IPS-20b (cell line): ENCODE data around the gene CTRB2.

Experiments
- H3K27ac ChIP-seq: one replicate; pipeline ENCODE4 v1.5.1; 2013; ENCODE audit warnings: low read length
- H3K27me3 ChIP-seq: 2 replicates; pipeline ENCODE4 v1.6.1; 2013; ENCODE audit warnings: mild to moderate bottlenecking, low read length, inconsistent platforms; ENCODE audit not compliant: insufficient read depth
- H3K36me3 ChIP-seq: 2 replicates; pipeline ENCODE4 v1.6.1; 2013; ENCODE audit warnings: low read depth, mild to moderate bottlenecking, inconsistent platforms, low read length, moderate library complexity; ENCODE audit not compliant: insufficient read depth
- H3K4me1 ChIP-seq: 2 replicates; pipeline ENCODE4 v1.6.1; 2013; ENCODE audit warnings: mild to moderate bottlenecking, control low read depth, inconsistent platforms, low read length, moderate library complexity; ENCODE audit not compliant: insufficient read depth
- H3K4me3 ChIP-seq: 2 replicates; pipeline ENCODE4 v1.5.1; 2013; ENCODE audit warnings: mild to moderate bottlenecking, low read length, inconsistent platforms
- H3K9ac ChIP-seq: 2 replicates; pipeline ENCODE4 v1.6.1; 2013; ENCODE audit warnings: low read depth, mild to moderate bottlenecking, inconsistent platforms, low read length, moderate library complexity
- H3K9me3 ChIP-seq: 2 replicates; pipeline ENCODE4 v1.6.1; 2013; ENCODE audit warnings: mild to moderate bottlenecking, low read depth, low read length, inconsistent platforms; ENCODE audit not compliant: insufficient read depth

CTRB2 gene

DNA sequence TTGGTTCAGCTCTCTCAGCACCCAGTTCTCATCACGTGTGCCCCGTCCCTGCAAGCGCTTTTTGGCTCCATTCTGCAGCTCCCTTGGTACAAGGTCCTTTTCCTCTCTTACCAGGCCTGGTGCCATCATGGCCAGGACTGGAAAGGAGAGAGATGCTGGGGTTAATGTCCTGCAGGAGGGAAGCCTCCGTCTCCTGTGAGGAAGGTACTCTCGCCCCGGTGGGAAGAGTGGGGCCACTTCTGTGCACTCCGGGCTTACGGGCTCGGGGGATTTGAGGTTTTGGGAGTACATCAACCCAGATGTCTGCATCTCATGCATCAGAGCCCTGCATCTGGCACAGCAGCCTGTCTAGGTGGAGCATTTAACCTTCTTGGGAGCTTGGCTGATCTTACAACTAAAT, 10.1 kb downstream of the CTRB2 start:
- H3K9ac ChIP-seq = no peak overlapping the region
- H3K9me3 ChIP-seq = no peaks in the 10 kb centered on the region
- no peak overlapping the region for H3K4me3 ChIP-seq
- no peaks in the 10 kb centered on the region for H3K27me3 ChIP-seq
- H3K27ac ChIP-seq = no peak overlapping the region
- no peaks in the 10 kb centered on the region for H3K4me1 ChIP-seq
- H3K36me3 ChIP-seq = no peaks in the 10 kb centered on the region

DNA sequence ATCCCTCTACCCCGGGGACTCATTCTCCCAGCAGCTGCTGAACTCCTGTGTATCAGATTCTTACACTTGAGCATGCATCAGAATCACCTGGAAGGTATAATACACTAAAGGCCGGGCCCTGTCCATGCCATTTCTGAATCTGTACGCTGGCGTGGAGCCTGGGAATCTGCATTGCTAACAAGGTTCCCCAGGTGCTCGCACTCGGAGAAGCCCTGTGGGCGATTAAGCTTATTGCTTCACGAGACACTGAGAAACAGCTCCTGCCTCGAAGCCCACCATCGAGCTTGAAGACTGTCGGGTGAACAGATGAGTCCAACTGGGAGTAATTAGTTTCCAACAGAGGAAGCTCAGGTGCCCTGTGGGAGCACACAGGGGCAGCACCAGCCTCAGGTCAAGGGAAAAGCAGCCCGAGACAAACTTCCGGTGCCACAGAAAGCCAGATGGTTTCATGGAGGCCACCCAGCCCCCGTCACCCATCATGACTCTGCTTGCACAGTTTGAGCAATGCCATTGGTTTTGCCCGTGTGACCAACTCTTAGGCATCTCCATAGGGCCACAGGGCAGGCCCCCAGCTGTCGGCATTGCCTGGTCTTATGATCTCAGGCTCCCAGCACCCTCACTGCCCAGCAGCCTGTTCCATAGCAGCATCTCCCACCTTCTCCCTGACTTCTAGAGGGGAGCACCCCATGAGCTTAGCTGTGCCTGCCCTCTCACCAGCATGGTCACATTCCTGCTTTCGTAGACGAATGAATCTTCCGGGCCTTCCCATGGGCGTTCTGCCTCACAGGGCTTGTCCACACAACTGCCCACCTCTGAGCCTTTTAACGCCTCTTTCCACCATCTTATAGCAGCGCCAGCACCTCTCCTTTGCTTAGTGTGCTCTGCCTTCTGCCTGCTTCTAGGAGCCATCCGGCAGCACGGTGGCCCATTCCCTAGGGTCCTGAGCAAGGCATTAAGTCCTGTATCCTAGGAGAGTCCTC, 10.9 kb downstream of the CTRB2 start:
- H3K9me3 ChIP-seq = no peaks in the 10 kb centered on the region
- no peak overlapping the region for H3K9ac ChIP-seq
- H3K4me1 ChIP-seq = no peaks in the 10 kb centered on the region
- no peaks in the 10 kb centered on the region for H3K27me3 ChIP-seq
- no peak overlapping the region for H3K4me3 ChIP-seq
- H3K27ac ChIP-seq = no peak overlapping the region
- no peaks in the 10 kb centered on the region for H3K36me3 ChIP-seq

DNA sequence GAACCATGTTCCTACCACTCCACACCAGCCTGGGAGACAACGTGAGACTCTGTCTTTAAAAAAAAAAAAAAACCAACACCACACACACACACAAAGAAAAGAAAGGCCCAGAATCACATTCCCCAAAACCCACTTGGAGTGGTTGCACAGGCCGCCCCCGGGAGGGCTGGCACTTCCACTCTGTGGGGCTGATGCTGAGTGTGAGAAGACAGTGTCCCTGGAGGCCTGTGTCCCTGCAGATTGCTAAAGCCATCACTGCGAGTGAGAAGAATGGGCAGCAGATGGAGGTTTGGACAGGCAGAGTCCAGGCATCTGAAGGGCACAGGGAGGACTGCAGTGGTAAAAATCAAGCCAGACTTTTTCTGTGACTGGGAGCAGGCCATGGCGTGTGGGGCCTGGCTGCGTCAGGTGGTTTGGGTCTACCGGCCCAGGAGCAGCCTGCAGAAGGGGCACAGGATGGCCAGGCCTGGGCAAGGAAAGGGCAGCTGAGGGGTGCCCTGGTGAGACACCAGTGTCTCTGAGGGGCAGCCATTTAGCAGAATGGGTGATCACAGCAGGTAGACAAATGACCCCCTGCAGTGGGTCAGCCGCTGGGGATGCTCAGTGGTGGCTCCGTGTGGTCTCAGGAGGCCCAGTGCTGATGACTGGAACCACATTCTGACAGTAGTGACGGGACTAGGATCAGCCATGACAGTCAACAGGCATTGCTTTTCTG, 13.1 kb downstream of the CTRB2 start:
- no peaks in the 10 kb centered on the region for H3K36me3 ChIP-seq
- no peaks in the 10 kb centered on the region for H3K4me1 ChIP-seq
- H3K4me3 ChIP-seq = no peak overlapping the region
- H3K9ac ChIP-seq = no peak overlapping the region
- H3K27me3 ChIP-seq = no peaks in the 10 kb centered on the region
- no peaks in the 10 kb centered on the region for H3K9me3 ChIP-seq
- no peak overlapping the region for H3K27ac ChIP-seq

DNA sequence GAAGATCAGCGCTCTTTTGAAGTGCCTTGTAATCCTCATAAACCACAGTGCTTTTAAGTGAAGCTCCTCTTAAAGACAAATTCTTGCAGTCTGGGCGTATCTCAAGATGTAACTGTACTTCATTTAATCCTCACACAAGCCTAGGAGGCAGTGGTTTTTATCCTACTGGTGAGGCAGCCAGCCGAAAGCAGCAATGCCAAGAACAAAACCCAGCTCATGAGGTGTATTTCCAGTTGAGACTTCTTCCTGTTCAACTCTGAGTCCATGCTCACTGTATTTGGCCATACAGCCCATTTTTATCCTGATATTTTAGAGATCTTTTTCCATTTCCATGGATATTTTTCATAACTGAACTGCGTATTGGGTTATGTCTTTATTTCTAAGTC, 13.7 kb downstream of the CTRB2 start:
- no peak overlapping the region for H3K9ac ChIP-seq
- no peaks in the 10 kb centered on the region for H3K9me3 ChIP-seq
- H3K36me3 ChIP-seq = no peaks in the 10 kb centered on the region
- no peak overlapping the region for H3K27ac ChIP-seq
- no peaks in the 10 kb centered on the region for H3K4me1 ChIP-seq
- H3K27me3 ChIP-seq = no peaks in the 10 kb centered on the region
- no peak overlapping the region for H3K4me3 ChIP-seq

DNA sequence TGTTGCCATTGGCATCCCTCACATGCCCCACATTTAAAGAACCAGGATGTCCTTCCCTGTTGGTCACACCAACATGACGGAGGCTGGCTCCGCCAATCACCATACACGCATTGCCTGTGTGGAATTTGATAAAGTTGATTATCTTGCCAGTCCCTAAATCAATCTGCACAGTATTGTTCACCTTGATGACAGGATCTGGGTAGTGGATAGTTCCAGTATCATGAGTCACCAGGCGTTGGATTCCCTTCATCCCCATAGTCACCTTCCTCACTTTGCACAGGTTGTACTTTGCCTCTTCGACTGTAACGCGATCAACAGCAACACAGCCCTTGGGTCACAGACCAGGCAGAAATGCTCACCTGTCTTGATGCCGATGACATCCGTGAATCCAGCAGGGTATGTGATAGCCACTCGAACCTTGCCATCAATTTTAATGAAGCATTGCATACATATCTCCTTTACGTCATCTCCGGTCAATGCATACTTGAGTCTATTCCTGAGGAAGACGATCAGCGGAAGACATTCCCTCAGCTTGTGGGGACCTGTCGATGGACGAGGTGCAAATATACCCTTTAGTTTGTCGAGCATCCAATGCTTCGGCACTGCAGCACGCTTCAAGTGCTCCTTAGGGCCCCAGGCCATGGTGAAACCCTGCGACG, 14.2 kb downstream of the CTRB2 start:
- Histone ChIP-seq H3K9me3 (no peaks in the 10 kb centered on the region), H3K4me1 (no peaks in the 10 kb centered on the region), H3K9ac (no peak overlapping the region), H3K4me3 (no peak overlapping the region), H3K27ac (no peak overlapping the region), H3K27me3 (no peaks in the 10 kb centered on the region), H3K36me3 (no peaks in the 10 kb centered on the region)

DNA sequence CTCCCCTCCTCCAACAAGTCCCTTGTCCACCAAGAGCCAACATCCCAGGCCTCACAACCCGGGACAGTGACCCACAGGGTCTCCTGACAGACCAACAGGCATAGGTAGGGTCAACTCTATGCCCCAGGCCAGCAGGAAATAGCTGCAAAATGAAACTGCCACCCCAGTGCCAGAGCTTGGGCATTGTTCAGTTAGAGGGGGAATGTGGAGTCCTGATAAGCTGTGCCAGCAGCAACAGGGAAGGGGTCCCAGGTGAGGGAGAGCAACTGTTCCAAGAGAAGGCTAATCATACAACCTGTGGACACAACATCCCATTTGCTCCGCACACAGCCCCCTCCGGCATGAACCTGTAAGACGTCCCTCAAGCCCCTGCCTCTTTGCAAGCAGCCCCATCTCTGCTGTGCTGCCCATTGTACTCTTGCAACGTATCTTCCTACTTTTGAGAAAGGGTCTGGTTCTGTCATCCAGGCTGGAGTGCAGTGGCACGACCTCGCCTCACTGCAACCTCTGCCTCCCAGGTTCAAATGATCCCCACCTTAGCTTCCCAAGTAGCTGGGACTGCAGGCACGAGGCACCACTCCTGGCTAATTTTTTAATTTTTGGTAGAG, 17.2 kb downstream of the CTRB2 start:
- no peaks in the 10 kb centered on the region for H3K9me3 ChIP-seq
- H3K36me3 ChIP-seq = no peaks in the 10 kb centered on the region
- no peak overlapping the region for H3K27ac ChIP-seq
- H3K4me3 ChIP-seq = no peak overlapping the region
- H3K9ac ChIP-seq = no peak overlapping the region
- H3K4me1 ChIP-seq = no peaks in the 10 kb centered on the region
- no peaks in the 10 kb centered on the region for H3K27me3 ChIP-seq

DNA sequence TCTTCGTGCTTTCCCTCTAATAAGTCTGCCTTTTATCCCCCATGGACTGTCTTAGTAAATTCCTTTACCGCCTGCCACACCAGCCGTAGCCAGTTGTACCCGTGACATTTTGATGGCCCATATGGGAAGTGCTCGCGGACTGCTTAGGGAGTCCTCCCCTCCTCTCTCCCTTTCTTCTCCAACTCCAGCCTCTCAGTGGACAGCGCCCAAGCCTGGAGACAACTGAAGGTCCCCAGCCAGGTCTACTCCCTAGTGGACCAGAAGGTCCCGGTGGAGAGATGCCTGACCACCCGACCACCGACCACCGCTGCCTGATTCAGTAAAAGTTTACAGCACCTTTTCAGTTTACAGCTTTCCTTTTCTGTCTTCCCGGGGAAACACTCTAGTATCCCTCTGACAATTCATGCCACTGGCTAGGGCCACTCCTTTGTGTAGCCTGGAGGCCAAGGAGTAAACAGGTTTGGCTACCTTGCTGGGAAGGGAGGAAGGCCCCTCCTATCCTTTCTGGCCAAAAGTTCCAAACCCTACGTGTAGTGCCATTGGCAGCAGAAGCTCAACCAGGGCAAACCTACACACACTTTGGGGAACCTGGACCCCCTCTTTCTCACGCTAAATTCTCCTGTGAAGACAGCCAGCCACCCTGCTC, 18.0 kb downstream of the CTRB2 start:
- Histone ChIP-seq H3K36me3 (no peaks in the 10 kb centered on the region), H3K9ac (no peak overlapping the region), H3K27me3 (no peaks in the 10 kb centered on the region), H3K4me1 (no peaks in the 10 kb centered on the region), H3K27ac (no peak overlapping the region), H3K9me3 (no peaks in the 10 kb centered on the region), H3K4me3 (no peak overlapping the region)

DNA sequence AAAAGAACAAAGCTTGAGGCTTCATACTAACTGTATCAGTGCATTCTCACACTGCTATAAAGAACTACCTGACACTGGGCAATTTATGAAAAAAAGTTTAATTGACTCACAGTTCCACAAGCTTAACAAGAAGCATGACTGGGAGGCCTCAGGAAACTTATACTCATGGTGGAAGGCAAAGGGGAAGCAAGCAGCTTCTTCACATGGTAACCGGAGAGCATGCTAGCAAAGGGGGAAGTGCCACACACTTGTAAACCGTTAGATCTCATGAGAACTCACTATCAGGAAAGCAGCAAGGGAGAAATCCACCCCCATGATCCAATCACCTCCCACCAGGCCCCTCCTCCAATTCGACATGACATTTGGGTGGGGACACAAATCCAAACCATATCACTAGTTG, 25.3 kb downstream of the CTRB2 start:
- Histone ChIP-seq H3K9me3 (peaks cover 7% of the 10 kb centered on the region; the same call in 1 of the 2 replicates), H3K36me3 (no peaks in the 10 kb centered on the region), H3K4me1 (no peaks in the 10 kb centered on the region), H3K27ac (no peak overlapping the region), H3K4me3 (no peak overlapping the region), H3K9ac (no peak overlapping the region), H3K27me3 (no peaks in the 10 kb centered on the region)

DNA sequence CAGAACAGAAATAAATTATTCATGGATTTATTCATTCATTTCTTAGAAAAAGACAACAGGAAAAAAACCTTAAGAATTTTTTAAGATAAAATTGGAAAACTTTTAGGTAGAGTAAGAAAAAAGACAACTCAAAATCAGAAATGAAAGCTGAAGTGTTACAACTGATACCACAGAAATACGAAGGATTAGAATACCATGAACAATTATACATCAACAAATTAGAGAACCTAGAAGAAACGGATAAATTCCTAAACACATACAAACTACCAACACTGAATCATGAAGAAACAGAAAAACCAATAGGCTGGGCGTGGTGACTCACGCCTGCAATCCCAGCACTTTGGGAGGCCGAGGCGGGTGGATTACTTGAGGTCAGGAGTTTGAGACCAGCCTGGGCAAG, 27.8 kb downstream of the CTRB2 start:
- H3K27me3 ChIP-seq = no peaks in the 10 kb centered on the region
- H3K9ac ChIP-seq = no peak overlapping the region
- H3K9me3 ChIP-seq = peaks cover 26% of the 10 kb centered on the region
- no peak overlapping the region for H3K4me3 ChIP-seq
- H3K27ac ChIP-seq = no peak overlapping the region
- H3K36me3 ChIP-seq = no peaks in the 10 kb centered on the region
- H3K4me1 ChIP-seq = no peaks in the 10 kb centered on the region

DNA sequence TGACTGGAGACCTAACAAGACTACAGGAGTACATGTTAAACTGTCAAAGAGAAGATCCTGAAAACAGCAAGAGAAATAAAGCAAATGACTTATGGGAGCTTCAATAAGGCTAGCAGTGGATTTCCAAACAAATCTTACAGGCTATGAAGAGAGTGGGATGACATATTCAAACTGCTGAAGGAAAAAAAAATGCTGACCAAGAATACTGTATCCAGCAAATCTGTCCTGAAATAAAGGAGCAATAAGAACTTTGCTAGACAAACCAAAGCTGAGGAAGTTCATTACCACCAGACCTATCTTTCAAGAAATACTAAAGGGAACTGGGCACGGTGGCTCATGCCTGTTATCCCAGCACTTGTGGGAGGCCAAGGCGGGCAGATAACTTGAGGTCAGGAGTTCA, 30.0 kb downstream of the CTRB2 start:
- no peak overlapping the region for H3K4me3 ChIP-seq
- H3K36me3 ChIP-seq = peaks cover 7% of the 10 kb centered on the region
- H3K4me1 ChIP-seq = no peaks in the 10 kb centered on the region
- H3K27ac ChIP-seq = no peak overlapping the region
- no peaks in the 10 kb centered on the region for H3K27me3 ChIP-seq
- H3K9me3 ChIP-seq = peaks cover 48% of the 10 kb centered on the region
- no peak overlapping the region for H3K9ac ChIP-seq

DNA sequence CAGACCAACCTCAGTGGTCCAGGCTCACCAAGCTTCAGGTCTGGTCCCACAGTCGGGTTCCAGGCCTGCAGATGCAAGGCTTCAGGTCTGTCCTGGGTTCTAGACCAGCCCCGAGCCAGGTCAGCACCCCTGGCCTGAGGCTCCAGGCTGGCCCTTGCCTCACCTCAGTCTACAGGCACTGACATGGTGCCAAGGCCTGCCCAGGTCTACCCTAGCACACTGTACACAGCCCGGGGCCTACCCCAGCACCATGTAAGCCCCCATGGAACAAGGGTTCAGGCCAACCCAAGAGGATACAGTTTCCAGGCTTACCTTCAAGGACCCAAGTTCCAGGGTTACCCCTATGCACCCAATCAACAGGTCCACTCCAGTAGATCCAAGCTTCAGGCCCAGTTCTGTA, 31.9 kb downstream of the CTRB2 start:
- Histone ChIP-seq H3K9ac (no peak overlapping the region), H3K27ac (no peak overlapping the region), H3K36me3 (peaks cover 26% of the 10 kb centered on the region), H3K4me3 (no peak overlapping the region), H3K27me3 (no peaks in the 10 kb centered on the region), H3K4me1 (no peaks in the 10 kb centered on the region), H3K9me3 (peaks cover 67% of the 10 kb centered on the region)
